ENCODE measurements around the gene GPR15.

The GPR15 gene

GRCh38 chr3:98513736-98514135, 18.0 kb upstream of the GPR15 start:
- no peaks in the 10 kb centered on the region for H3K27me3 ChIP-seq (ENCODE audit: insufficient read depth, low read length, poor library complexity)
- H3K23ac ChIP-seq (ENCODE audit: low read length): no peak overlapping the region
- peaks cover 1% of the 10 kb centered on the region for H3K79me2 ChIP-seq (ENCODE audit: control insufficient read depth, insufficient read depth, low read length)
- no peak overlapping the region for H3K18ac ChIP-seq (ENCODE audit: low read length)
- no peak overlapping the region for H3K4me3 ChIP-seq (ENCODE audit: low read length)
- no peak overlapping the region for H2BK15ac ChIP-seq (replicated peaks; ENCODE audit: low read depth)
- H3K4me2 ChIP-seq (ENCODE audit: low read length): no peak overlapping the region
- H2BK120ac ChIP-seq (ENCODE audit: low read depth, low read length): no peak overlapping the region
- no peak overlapping the region for H3K56ac ChIP-seq (ENCODE audit: low read length)
- H3K9ac ChIP-seq (ENCODE audit: low read length): no peak overlapping the region
- no peak overlapping the region for H3K27ac ChIP-seq (ENCODE audit: low read depth, low read length)
- H3K79me1 ChIP-seq (ENCODE audit: low read length): peaks cover 2% of the 10 kb centered on the region
- H2BK5ac ChIP-seq (ENCODE audit: low read length): no peak overlapping the region
- no CpG with 5 or more reads among the region's 3 CpGs for WGBS (ENCODE audit: extremely low coverage, insufficient coverage, low lambda C conversion rate)
- H3K36me3 ChIP-seq (ENCODE audit: control insufficient read depth, insufficient read depth, low read length): no peaks in the 10 kb centered on the region
- H3K4me1 ChIP-seq (ENCODE audit: control insufficient read depth, low read depth, low read length): no peaks in the 10 kb centered on the region
- H4K8ac ChIP-seq (ENCODE audit: low read depth, low read length): no peak overlapping the region
- DNase-seq: no peak
- no peak overlapping the region for H2AK5ac ChIP-seq (ENCODE audit: low read length)
- no peak overlapping the region for H4K5ac ChIP-seq (ENCODE audit: low read length)
- no peak overlapping the region for H3K4ac ChIP-seq (ENCODE audit: low read depth, low read length)

DNA sequence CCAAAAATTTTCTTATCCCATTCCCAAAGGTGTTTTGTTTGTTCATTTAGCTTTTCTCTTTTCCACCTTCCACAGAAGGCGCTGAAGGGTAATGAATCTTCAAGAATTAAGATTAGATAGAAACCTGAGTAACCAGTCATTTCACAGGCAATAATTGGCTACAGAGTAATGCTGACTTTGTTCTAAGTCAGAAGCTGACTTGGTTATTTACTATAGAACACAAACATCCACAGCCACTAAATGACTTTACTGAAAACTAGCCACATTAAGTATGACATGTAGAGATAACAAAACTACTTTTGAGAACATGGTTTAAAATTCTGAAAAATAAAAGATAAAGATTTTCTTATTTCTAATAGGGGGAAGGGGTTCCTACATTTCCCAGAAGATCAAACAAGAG, 16.8 kb upstream of the GPR15 start:
- H4K8ac ChIP-seq (ENCODE audit: low read depth, low read length): no peak overlapping the region

GRCh38 chr3:98518816-98519215, 13.0 kb upstream of the GPR15 start:
- no peak overlapping the region for H3K18ac ChIP-seq (ENCODE audit: low read length)
- no peaks in the 10 kb centered on the region for H3K36me3 ChIP-seq (ENCODE audit: control insufficient read depth, insufficient read depth, low read length)
- no CpG with 5 or more reads among the region's 2 CpGs for WGBS (ENCODE audit: extremely low coverage, insufficient coverage, low lambda C conversion rate)

More for the DNA sequence above, 16.8 kb upstream of the GPR15 start:
- no peak overlapping the region for H2BK5ac ChIP-seq (ENCODE audit: low read length)
- H3K4me1 ChIP-seq (ENCODE audit: control insufficient read depth, low read depth, low read length): no peaks in the 10 kb centered on the region
- peaks cover 7% of the 10 kb centered on the region for H3K79me2 ChIP-seq (ENCODE audit: control insufficient read depth, insufficient read depth, low read length)
- no peak overlapping the region for H2BK120ac ChIP-seq (ENCODE audit: low read depth, low read length)
- H3K9ac ChIP-seq (ENCODE audit: low read length): no peak overlapping the region
- no peak for DNase-seq
- H4K5ac ChIP-seq (ENCODE audit: low read length): no peak overlapping the region
- no peaks in the 10 kb centered on the region for H3K36me3 ChIP-seq (ENCODE audit: control insufficient read depth, insufficient read depth, low read length)
- no peak overlapping the region for H3K27ac ChIP-seq (ENCODE audit: low read depth, low read length)
- no peak overlapping the region for H3K4me2 ChIP-seq (ENCODE audit: low read length)
- H3K18ac ChIP-seq (ENCODE audit: low read length): no peak overlapping the region
- no peak overlapping the region for H2AK5ac ChIP-seq (ENCODE audit: low read length)
- H2BK15ac ChIP-seq (replicated peaks; ENCODE audit: low read depth): no peak overlapping the region
- peaks cover 4% of the 10 kb centered on the region for H3K79me1 ChIP-seq (ENCODE audit: low read length)
- no peak overlapping the region for H3K4ac ChIP-seq (ENCODE audit: low read depth, low read length)
- no CpG with 5 or more reads among the region's 1 CpG for WGBS (ENCODE audit: extremely low coverage, insufficient coverage, low lambda C conversion rate)
- H3K23ac ChIP-seq (ENCODE audit: low read length): no peak overlapping the region
- no peaks in the 10 kb centered on the region for H3K27me3 ChIP-seq (ENCODE audit: insufficient read depth, low read length, poor library complexity)
- no peak overlapping the region for H3K4me3 ChIP-seq (ENCODE audit: low read length)
- H3K56ac ChIP-seq (ENCODE audit: low read length): no peak overlapping the region

GRCh38 chr3:98519351-98519750, 12.4 kb upstream of the GPR15 start:
- Histone ChIP-seq H3K18ac (ENCODE audit: low read length) (no peak overlapping the region), H3K36me3 (ENCODE audit: control insufficient read depth, insufficient read depth, low read length) (no peaks in the 10 kb centered on the region), H3K79me1 (ENCODE audit: low read length) (peaks cover 12% of the 10 kb centered on the region)

More at GRCh38 chr3:98518816-98519215, 13.0 kb upstream of the GPR15 start:
- no peak overlapping the region for H2BK15ac ChIP-seq (replicated peaks; ENCODE audit: low read depth)
- no peaks in the 10 kb centered on the region for H3K4me1 ChIP-seq (ENCODE audit: control insufficient read depth, low read depth, low read length)
- peaks cover 22% of the 10 kb centered on the region for H3K79me2 ChIP-seq (ENCODE audit: control insufficient read depth, insufficient read depth, low read length)
- no peak overlapping the region for H3K4ac ChIP-seq (ENCODE audit: low read depth, low read length)
- no peak overlapping the region for H4K5ac ChIP-seq (ENCODE audit: low read length)
- H2AK5ac ChIP-seq (ENCODE audit: low read length): no peak overlapping the region
- H3K79me1 ChIP-seq (ENCODE audit: low read length): peaks cover 12% of the 10 kb centered on the region
- no peak overlapping the region for H4K8ac ChIP-seq (ENCODE audit: low read depth, low read length)
- no peaks in the 10 kb centered on the region for H3K27me3 ChIP-seq (ENCODE audit: insufficient read depth, low read length, poor library complexity)
- H3K9ac ChIP-seq (ENCODE audit: low read length): no peak overlapping the region
- H3K27ac ChIP-seq (ENCODE audit: low read depth, low read length): no peak overlapping the region
- H3K4me3 ChIP-seq (ENCODE audit: low read length): no peak overlapping the region
- no peak overlapping the region for H2BK120ac ChIP-seq (ENCODE audit: low read depth, low read length)
- H2BK5ac ChIP-seq (ENCODE audit: low read length): no peak overlapping the region
- H3K56ac ChIP-seq (ENCODE audit: low read length): no peak overlapping the region
- no peak overlapping the region for H3K23ac ChIP-seq (ENCODE audit: low read length)
- no peak overlapping the region for H3K4me2 ChIP-seq (ENCODE audit: low read length)
- no peak for DNase-seq

GRCh38 chr3:98521897-98522543, 9.8 kb upstream of the GPR15 start:
- Histone ChIP-seq H3K4me2 (ENCODE audit: low read length) (peak overlapping the region; percentile 70), H3K9ac (ENCODE audit: low read length) (peak overlapping the region; percentile 99), H3K4ac (ENCODE audit: low read depth, low read length) (peak overlapping the region; percentile 58), H3K79me2 (ENCODE audit: control insufficient read depth, insufficient read depth, low read length) (peaks cover 22% of the 10 kb centered on the region), H3K18ac (ENCODE audit: low read length) (peak overlapping the region; percentile 56), H3K79me1 (ENCODE audit: low read length) (peaks cover 10% of the 10 kb centered on the region), H3K36me3 (ENCODE audit: control insufficient read depth, insufficient read depth, low read length) (no peaks in the 10 kb centered on the region), H4K8ac (ENCODE audit: low read depth, low read length) (no peak overlapping the region), H3K23ac (ENCODE audit: low read length) (peak overlapping the region; percentile 83), H2BK15ac (replicated peaks; ENCODE audit: low read depth) (no peak overlapping the region), H2AK5ac (ENCODE audit: low read length) (peak overlapping the region; percentile 75), H3K27me3 (ENCODE audit: insufficient read depth, low read length, poor library complexity) (no peaks in the 10 kb centered on the region), H2BK120ac (ENCODE audit: low read depth, low read length) (no peak overlapping the region), H3K4me1 (ENCODE audit: control insufficient read depth, low read depth, low read length) (no peaks in the 10 kb centered on the region), H3K56ac (ENCODE audit: low read length) (peak overlapping the region; percentile 96), H3K27ac (ENCODE audit: low read depth, low read length) (peak overlapping the region; percentile 91), H2BK5ac (ENCODE audit: low read length) (peak overlapping the region; percentile 82), H4K5ac (ENCODE audit: low read length) (no peak overlapping the region), H3K4me3 (ENCODE audit: low read length) (peak overlapping the region; percentile 76)
- WGBS (ENCODE audit: extremely low coverage, insufficient coverage, low lambda C conversion rate): no CpG with 5 or more reads among the region's 16 CpGs
- DNase-seq: peak; percentile 72

More at GRCh38 chr3:98519351-98519750, 12.4 kb upstream of the GPR15 start:
- H2AK5ac ChIP-seq (ENCODE audit: low read length): no peak overlapping the region
- no peak for DNase-seq
- no peak overlapping the region for H3K56ac ChIP-seq (ENCODE audit: low read length)
- no peak overlapping the region for H4K8ac ChIP-seq (ENCODE audit: low read depth, low read length)
- no peak overlapping the region for H4K5ac ChIP-seq (ENCODE audit: low read length)
- H2BK5ac ChIP-seq (ENCODE audit: low read length): no peak overlapping the region
- H2BK15ac ChIP-seq (replicated peaks; ENCODE audit: low read depth): no peak overlapping the region
- H3K23ac ChIP-seq (ENCODE audit: low read length): no peak overlapping the region
- no peaks in the 10 kb centered on the region for H3K4me1 ChIP-seq (ENCODE audit: control insufficient read depth, low read depth, low read length)
- H3K27ac ChIP-seq (ENCODE audit: low read depth, low read length): no peak overlapping the region
- H3K27me3 ChIP-seq (ENCODE audit: insufficient read depth, low read length, poor library complexity): no peaks in the 10 kb centered on the region
- H3K4me2 ChIP-seq (ENCODE audit: low read length): no peak overlapping the region
- H3K9ac ChIP-seq (ENCODE audit: low read length): no peak overlapping the region
- no CpG with 5 or more reads among the region's 1 CpG for WGBS (ENCODE audit: extremely low coverage, insufficient coverage, low lambda C conversion rate)
- no peak overlapping the region for H3K4me3 ChIP-seq (ENCODE audit: low read length)
- no peak overlapping the region for H3K4ac ChIP-seq (ENCODE audit: low read depth, low read length)
- H3K79me2 ChIP-seq (ENCODE audit: control insufficient read depth, insufficient read depth, low read length): peaks cover 22% of the 10 kb centered on the region
- H2BK120ac ChIP-seq (ENCODE audit: low read depth, low read length): no peak overlapping the region
